Activated CD4-positive, alpha-beta T cell treated with anti-CD3 and anti-CD28 coated beads, Interleukin-2, Interleukin-6, amounts not matched to agents 100 ng/mL and 50 ng/mL, durations not matched to agents 16 hours and 8 hours (primary cell): ENCODE data around the gene PGAP3.

ENCODE experiments used
- DNase-seq: peaks from one replicate; pipeline ENCODE4 v3.0.0-alpha.2; 2020

Gene PGAP3

DNA sequence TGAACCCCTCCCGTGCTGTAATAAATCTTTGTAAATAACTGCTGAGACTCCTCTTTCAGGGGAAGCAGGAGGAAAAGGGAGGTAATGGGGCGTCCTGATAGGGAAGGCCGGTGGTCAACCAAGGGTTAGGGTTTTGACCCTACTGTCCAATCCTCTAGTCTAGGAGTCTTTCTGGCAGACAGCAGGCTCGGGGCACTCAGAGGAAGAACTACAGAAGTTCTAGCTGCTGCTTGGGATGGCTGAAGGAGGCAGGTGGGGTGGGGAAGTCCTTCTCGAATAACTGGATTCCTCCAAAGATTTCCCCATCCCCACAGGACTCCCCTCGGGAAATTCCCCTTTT, 51.3 kb downstream of the PGAP3 start:
- DNase-seq, result no peak

DNA sequence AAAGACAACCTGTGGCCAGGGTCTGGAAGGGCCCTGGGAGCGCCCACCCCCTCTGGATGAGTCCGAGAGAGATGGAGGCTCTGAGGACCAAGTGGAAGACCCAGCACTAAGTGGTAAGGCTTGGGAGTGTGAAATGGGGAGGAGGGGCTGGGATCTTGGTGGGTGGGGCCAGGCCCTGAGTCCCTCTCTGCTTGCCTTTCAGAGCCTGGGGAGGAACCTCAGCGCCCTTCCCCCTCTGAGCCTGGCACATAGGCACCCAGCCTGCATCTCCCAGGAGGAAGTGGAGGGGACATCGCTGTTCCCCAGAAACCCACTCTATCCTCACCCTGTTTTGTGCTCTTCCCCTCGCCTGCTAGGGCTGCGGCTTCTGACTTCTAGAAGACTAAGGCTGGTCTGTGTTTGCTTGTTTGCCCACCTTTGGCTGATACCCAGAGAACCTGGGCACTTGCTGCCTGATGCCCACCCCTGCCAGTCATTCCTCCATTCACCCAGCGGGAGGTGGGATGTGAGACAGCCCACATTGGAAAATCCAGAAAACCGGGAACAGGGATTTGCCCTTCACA, 52.2 kb downstream of the PGAP3 start:
- no peak for DNase-seq

DNA sequence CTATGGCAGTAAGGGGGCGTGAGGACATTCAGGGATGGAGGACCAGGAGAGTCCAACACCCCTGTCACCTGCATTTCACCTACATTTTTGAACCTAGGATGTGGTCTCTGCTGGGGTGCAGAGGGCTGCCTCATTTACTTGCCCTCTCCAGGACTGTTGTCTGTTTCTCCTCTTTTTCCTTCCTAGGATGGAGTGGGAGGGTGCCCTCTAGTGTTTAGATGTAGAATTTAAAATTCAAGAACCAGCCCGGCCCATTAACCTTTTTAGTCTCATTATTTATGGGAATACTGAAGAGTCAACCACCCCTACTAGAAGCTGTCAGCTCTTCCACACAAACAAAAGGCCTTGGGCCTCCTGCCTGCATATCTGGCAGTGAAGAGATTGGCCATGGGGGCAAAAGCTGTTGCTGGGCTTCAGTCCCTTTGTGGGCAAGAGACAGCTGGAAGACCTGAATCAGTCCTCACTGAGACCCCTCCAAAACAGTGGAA, 53.4 kb downstream of the PGAP3 start:
- DNase-seq, result peak; percentile 55

DNA sequence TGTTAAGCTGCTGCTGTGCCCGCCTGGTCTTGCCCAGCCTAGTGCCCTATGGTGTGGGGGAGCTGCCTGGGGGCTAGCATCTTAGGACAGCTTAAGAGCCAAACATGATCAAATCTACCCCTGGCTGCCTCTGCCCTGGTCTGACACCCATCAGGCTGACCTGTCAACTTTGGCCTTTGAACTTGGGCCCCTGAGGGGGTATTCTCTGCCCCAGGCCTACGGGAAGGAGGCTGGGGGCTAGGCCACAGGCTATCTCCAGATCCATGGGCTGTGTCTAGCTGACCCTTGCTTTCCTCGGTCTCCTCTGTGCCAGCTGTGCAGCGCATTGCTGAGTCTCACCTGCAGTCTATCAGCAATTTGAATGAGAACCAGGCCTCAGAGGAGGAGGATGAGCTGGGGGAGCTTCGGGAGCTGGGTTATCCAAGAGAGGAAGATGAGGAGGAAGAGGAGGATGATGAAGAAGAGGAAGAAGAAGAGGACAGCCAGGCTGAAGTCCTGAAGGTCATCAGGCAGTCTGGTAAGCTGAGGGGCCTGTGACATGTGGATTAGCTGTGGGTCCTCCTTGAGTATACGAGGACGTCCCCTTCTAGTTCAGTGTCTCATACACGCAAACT, 54.2 kb downstream of the PGAP3 start:
- DNase-seq, result no peak

DNA sequence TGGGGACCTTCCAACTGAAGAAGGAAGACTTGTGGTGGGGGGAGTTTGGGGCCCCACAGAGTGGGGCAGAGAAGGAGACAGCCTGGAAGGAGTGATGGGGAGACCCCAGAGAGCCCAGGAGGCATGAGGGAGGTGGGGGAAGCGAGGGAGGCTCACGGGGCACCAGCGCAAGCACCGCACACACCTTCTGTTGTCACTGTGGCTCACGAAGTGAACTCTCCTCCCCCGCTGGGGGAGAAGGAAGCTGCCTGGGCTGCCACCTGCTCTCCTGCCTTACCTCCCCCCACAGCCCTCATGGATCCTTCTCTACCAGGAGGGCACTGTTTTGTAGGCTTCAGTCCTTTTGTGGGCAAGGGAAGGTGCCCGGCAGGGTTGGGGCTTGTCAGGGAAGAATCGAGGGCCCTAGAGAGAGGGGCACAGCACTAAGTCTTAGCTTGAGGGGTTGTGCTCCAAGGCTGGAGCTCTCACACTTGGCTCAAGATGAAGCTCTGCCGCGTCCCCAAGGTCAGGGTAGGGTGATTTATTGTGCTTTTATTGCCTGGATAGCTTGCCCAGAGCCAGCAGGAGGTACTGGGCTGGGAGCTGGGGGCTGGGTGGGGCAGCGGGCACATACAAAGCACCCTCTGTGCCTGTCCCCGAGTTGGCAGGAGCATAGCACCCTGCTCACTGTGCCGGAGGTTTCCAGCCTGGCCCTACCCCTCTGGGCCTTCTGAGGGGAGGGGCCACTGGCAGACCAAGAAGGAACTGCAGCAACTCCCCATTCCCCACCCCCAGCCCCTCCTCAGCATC, 55.5 kb downstream of the PGAP3 start:
- no peak for DNase-seq

DNA sequence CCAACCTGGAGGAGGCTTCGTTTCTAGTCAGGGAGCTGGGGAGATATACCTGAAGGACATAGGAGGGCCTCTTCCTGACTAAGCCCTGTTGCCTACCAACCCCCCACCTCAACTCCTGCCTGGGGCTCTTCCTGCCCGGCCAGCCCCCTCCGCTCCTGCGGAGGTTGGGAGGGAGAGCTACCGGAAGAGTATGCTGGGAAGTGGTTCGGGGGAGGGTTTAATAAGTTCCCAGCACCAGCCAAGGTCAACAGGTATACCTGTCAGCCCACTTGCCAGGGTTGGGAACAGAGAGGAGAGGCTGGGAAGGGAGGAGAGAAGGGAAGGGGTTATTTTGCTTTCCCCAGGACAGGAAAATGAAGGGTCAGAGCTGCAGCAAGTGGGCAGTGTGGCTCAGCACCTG, 56.5 kb downstream of the PGAP3 start:
- DNase-seq, result no peak

DNA sequence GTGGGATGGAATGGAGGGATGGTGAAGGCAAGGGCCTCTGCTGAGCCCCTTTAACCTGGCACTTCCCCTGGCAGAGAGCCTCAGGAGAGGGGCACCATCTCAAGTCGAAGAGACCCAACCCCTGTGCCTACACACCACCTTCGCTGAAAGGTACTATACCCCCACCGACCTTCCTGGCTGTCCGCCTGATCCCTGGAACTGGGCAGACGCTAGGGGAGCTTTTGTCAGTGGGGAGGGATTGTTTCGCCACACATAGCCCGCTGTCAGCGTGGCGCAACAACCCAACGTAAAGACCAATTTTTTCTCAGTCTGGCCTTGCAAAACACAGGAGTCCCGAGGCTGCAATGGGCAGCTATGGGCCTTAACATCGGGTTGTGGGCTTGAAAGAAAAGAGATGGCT, 58.0 kb downstream of the PGAP3 start:
- no peak for DNase-seq

DNA sequence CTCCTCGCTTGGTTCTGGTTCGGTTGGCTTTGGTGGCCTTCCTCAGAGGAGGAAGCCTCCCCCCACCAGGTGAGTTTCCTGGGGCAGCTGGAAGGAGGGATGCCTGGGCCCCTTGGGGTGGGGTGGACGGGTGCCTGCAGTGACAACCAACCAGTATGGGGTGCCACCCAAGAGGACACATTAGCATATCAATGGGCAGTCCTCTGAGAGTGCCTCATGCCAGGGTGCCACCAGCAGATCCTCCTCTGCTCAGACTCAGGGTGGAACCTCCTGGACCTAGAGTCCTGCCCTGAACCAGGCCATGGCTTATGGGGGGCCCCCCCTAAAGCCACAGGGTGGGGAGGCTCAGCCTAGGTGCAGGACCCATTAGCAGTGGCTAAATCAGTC, 58.4 kb downstream of the PGAP3 start:
- DNase-seq, result no peak

DNA sequence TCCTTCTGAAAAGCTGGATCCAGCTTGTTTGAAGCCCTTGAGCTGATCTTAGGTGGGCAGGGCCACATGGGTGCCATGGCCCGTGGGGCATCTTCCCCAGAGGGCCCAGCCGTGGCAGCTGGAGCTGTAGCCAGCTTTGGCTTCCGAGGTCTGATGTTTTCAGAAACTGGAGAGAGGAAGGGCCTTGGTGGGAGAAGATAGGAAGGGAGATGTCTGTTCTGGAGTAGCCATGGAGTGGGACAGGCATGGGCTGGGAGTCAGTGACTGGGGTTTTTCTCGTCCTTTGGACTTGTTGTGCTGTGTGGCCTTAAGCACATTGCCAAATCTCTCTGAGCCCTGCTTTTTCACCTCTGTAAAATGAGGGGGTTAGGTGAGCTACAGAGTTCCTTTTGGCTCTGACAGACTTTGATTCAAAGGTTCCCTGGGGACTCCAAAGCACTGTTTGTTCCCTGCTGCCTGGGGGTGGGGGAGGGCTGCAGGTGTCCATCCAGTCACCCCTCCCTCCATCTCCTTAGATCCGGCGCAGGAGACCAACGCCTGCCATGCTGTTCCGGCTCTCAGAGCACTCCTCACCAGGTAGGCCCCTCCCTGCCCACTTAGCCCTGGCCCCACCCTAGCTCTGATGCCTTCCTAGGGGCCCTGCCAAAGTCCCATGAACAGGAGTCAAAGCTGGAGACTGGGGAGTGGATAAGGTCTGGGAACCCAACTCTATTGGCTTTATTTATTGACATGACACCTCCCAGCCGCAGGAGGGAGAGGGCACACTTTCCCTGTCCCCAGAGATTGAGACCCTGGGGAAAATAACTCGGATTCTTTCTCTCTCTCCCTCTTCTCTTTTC, 59.0 kb downstream of the PGAP3 start:
- no peak for DNase-seq

DNA sequence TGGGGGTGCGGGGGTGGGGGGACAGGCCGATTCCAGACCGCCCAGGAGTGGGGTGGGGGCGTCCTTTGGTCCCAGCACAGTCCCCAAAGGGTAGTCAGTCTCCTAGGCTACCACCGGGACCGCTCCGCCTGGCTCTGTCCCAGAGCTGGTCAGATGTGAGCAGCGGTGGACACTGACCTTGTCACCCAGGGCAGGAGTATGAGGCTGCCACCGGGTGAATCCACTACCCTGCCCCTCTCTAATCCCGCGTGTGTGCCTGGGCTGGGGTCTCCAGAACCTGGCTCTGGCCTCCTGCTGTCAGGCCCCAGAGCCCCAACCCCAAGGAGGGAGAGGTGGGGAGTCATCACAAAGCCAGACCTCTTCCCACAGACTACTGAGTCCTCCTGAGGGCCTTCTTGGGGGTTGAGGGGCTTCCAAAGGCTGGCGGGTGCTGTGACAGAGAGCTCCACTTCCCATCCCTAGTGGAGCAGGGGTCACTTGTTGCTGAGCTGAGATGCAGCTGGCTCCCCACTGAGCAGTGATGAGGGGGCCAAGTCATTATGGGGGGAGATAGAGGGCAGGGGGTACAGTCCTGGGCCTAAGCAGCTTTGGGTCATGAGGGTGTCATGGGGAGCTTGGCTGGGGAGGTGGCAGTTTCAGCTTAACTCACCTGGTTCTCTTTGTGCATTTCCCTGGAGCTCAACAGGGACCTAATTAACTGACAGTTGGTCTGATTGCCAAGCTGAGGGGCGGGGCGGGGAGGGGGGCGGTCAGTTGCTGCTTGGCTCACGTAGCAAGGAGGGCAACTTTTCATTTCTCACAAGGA, 59.9 kb downstream of the PGAP3 start:
- no peak for DNase-seq

DNA sequence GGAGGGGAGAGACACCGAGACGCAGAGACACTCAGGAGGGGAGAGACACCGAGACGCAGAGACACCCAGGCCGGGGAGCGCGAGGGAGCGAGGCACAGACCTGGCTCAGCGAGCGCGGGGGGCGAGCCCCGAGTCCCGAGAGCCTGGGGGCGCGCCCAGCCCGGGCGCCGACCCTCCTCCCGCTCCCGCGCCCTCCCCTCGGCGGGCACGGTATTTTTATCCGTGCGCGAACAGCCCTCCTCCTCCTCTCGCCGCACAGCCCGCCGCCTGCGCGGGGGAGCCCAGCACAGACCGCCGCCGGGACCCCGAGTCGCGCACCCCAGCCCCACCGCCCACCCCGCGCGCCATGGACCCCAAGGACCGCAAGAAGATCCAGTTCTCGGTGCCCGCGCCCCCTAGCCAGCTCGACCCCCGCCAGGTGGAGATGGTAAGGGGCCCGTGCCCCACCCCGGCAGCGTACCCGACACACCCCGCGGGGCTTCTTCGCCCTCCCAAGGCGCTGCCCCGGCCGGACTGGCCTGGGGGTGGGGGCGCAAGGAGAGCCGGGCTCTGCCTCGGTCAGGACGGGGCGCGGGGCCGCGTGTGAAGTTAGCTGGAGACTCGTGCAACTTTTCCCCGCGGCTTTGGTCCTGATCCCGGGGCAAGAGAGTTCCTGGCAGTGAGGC, 60.7 kb downstream of the PGAP3 start:
- no peak for DNase-seq

DNA sequence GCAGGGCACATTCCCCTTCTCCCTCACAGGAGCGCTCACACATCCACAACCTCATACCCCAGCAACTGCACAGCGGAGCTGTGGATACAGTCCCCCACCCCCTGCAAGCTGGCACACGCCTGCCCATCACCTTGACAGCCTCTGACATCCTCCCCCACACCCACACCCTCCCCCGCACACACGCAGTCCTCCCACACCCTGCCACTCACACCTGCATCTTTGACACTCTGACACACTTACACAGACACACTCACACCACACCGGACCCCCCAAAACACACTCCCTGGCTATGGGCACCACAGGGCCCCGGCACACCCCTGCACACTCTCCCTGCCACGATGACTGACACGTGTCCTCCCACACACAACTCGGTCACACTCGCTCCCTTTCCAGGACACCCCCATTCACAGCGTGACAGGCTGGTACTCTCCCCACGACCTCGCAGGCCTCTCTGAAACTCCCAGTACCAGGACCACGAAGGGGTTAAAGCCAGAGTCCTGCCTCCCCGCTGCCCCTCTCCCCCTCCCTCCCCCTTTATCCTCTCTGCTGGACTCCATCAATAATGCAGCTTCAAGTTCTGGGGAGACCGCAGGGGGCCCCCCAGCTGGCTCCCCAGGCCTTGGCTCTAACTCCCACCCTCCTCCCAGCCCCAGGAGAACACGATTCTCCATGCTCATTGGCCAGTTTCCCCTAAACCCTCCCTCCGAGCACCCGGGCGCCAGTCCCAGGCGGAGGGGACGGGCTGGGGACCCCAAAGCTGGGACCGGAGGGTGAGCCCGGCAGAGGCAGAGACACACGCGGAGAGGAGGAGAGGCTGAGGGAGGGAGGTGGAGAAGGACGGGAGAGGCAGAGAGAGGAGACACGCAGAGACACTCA, 61.4 kb downstream of the PGAP3 start, which contains the start of gene PPP1R1B:
Gene PPP1R1B (plus strand): TSS at position 782 of the 876 bp plus-strand sequence. CDS start 441 bp downstream, outside the sequence.
- DNase-seq, result no peak

DNA sequence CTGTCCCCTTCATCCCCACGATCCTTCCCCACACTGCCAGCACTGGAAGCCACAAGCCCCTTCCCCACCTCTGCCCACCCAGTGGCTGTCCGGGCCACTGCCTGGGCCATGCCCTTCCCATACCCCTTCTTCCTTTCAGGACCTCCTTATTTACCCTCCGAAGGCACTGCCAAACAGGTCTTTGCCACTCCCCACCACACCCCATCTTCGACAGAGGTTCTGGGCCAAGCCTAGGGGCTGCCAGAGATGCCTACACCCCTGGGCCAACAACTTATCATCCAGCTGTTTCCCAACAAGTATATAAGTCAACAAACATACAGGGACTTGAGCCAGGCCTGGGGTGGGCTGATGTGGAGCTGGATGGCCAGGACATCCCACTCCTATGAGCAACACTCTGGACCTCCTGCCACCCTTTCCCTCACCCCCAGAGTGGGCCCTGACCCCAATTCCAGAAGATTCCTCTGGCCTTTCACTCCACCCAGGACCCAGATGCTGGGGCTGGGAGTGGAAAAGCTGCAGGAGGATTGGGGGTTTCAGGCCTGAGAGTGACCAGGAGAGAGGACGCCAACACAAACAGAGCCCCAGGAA, 62.6 kb downstream of the PGAP3 start:
- no peak for DNase-seq

DNA sequence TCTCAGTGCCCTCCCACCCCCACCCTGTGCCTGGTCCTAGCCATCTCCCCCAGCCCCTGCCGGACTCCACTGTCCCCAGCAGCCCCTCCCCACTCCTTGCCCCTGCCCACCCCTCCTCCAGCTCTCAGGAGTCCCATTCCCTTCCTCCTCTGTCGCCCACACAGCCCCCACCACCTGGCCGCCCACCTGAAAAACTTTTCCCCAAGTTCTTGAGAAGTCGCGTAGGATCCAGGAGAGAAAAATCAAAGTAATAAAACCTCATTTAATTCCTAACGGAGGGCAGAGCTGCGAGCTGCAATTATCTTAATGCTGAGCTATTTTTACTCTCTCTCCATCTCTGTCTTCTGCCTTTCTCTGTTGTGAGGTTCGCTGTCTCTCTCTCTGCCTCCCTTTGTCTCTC, 63.5 kb downstream of the PGAP3 start:
- DNase-seq, result no peak

DNA sequence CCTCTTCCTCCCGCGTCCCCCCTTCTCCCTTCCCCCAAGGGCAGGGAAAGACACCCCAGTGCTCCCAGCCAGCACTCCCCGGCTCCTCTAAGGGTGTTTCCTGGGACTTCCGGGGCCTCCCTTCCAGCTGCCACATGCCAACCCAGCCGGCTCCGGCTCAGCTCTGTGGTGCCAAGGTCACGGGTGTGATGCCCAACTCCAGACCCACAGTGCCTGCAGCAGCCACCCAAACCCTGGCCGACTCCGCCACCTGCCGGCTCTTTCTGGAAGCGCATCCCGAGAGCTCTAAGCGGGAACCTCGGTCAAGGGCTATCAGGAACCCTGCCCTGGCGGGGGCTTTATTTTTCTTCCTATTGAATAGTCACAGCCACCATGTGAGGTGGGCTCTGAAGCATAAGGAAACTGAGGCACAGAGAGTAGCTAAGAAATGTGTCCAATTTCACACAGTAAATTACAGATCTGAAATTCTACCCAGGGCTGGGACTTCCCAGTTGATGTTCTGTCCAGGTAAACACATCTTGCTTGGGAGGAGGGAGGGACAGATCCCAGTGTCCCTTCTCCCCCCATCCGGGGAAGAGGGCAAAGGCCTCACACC, 64.4 kb downstream of the PGAP3 start:
- DNase-seq, result peak; percentile 93

DNA sequence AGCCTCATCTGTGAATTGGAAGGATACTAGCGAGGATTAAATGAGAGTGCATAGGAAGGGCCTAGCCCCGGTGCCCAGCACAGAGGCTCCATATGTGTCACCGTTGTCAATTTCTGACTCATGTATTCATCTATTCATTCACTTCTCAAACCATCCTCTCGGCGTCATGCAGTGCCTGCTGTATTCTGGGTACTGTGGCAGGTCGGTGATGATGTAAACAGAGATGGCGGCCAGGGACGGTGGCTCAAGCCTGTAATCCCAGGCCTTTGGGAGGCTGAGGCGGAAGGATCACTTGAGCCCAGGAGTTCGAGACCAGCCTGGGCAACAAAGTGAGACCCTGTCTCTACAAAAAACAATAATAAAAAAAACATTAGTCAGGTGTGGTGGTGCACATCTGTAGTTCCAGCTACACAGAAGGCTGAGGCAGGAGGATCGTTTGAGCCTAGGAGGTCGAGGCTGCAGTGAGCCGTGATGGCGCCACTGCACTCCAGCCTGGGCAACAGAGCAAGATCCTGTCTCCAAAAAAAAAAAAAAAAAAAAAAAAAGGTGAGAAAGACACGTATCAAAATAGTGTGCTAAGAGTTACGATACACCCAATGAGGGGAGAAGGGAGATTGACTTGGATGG, 65.4 kb downstream of the PGAP3 start:
- peak; percentile 88 for DNase-seq

DNA sequence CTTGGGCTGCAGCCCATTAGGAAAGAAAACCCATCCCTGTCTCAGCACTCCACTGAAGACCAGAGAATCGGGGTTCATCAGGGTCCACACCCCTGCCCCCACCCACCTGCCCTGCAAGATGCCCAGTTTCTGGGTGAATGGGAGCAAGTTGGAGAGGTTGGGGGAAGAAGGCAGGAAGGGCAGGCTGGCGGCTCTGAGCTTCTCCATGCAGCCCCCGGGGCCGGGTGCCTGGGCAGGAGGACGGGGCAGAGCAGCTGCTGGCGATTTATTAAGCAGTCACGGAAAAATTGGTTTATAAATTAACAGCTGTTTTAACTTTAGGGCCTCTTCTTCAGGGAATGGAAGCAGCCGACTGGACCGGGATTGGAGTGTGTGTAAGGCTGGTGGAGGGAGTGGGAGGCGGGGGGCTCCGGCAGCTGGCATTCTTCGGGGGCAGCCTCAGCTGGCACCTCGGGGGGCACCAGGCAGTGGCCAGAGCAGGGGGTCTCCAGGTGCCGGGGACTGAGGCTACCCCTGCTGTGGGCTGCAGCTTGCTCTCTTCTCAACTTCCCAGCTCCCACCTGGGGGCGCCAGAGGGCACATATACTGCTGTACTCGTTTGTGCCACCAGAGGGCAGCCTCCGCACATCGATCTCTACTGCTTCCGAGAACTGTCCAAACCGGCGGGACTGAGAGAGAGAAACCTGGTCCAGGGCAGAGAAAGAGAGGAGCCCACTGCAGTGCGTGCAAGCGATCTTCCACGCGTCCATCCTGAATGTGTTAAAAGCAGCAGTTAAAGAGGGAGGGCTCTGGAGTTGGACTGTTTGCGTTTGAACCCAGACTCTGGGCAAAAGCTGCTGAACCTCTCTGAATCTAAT, 66.1 kb downstream of the PGAP3 start:
- peak; percentile 93 for DNase-seq
